A549 (cell line): Measurements from ENCODE around the gene SORCS2. TPM values are rescaled to one million over a fixed set of nuclear protein-coding genes. Genes with fewer than 3 reads are reported as not detected.

Source experiments
- ATAC-seq, 2 experiments: fragments of 200-7000 bp in 1 of 2; fragments of >200 bp in 1 of 2; cut with Nextera tagmentation in 1 of 2; cut with Tn5 transposase in 1 of 2; 3 replicates each; pipeline versions ENCODE4 v1.8.0 to v1.9.1; 2018 to 2020; ENCODE audit warnings: mild to moderate bottlenecking in 1 of 2, moderate library complexity in 1 of 2
- CTCF ChIA-PET: fragments of 300-600 bp; sonication (Branson Sonifier 250); formaldehyde crosslinking; extraction: SDS; loops from one replicate; lab custom pipeline; 2021; ENCODE audit warnings: antibody characterized with exemption, inconsistent platforms; lab: Yijun Ruan, JAX
- POLR2A ChIA-PET: fragments of 350-600 bp; formaldehyde crosslinking; extraction: SDS; loops from one replicate; lab custom pipeline; 2021; ENCODE audit warnings: antibody characterized with exemption, inconsistent platforms; lab: Yijun Ruan, JAX
- DNase-seq, 2 experiments: peaks; one replicate each; pipeline versions ENCODE4 v3.0.0 to v3.0.0-alpha.2; 2011 to 2016; ENCODE audit warnings: low read depth in 1 of 2, low spot score in 1 of 2
- FAIRE-seq: peaks from 2 replicates; lab custom pipeline; 2011; peaks lifted over from hg19 to GRCh38; lab: Jason Lieb, UNC
- H3K27ac ChIP-seq, 2 experiments: fragments of >200 bp; sonication (Bioruptor Twin); formaldehyde crosslinking; 3 replicates each; pipeline ENCODE4 v1.5.1; 2016 to 2017
- H3K4me1 ChIP-seq: fragments of >200 bp; sonication (Bioruptor Twin); formaldehyde crosslinking; 3 replicates; pipeline ENCODE4 v1.6.1; 2016
- H3K4me2 ChIP-seq: fragments of >200 bp; sonication (Bioruptor Twin); formaldehyde crosslinking; 3 replicates; pipeline ENCODE4 v1.6.1; 2016
- H3K4me3 ChIP-seq: fragments of >200 bp; sonication (Bioruptor Twin); formaldehyde crosslinking; 3 replicates; pipeline ENCODE4 v1.5.1; 2016
- H3K9me3 ChIP-seq: fragments of >200 bp; sonication (Bioruptor Twin); formaldehyde crosslinking; 3 replicates; pipeline ENCODE4 v1.6.1; 2016
- ATOH8 ChIP-seq: fragments of 250-450 bp; sonication (Bioruptor Pico); IDR thresholded peaks from 2 replicates; pipeline ENCODE4 v1.5.0; 2020; ENCODE audit warnings: low read depth, mild to moderate bottlenecking, moderate library complexity
- BHLHE40 ChIP-seq: IDR thresholded peaks from 2 replicates; pipeline ENCODE4 v1.6.1; 2012; ENCODE audit warnings: low read depth, low read length, inconsistent platforms
- CEBPB ChIP-seq, 2 experiments: fragments of >200 bp in 1 of 2; sonication (Bioruptor Twin) in 1 of 2; formaldehyde crosslinking in 1 of 2; IDR thresholded peaks; 2 replicates each; pipeline ENCODE4 v1.6.1; 2012 to 2016
- CHD2 ChIP-seq: fragments of 150-350 bp; IDR thresholded peaks from 2 replicates; pipeline ENCODE4 v1.6.1; 2014; ENCODE audit warnings: low read length; ENCODE audit not compliant: partially characterized antibody
- E2F6 ChIP-seq: IDR thresholded peaks from 2 replicates; pipeline ENCODE4 v1.6.1; 2012; ENCODE audit warnings: low read depth, borderline replicate concordance
- EHMT2 ChIP-seq: fragments of 200-600 bp; sonication (generic); IDR thresholded peaks from 2 replicates; pipeline ENCODE4 v1.6.1; 2016; ENCODE audit warnings: antibody characterized with exemption, low read depth, mild to moderate bottlenecking, moderate library complexity
- ELK1 ChIP-seq: fragments of 150-350 bp; IDR thresholded peaks from 2 replicates; pipeline ENCODE4 v1.6.1; 2014; ENCODE audit warnings: low read depth, mild to moderate bottlenecking, low read length
- ESRRA ChIP-seq: fragments of 150-350 bp; IDR thresholded peaks from 2 replicates; pipeline ENCODE4 v1.6.1; 2014; ENCODE audit warnings: mild to moderate bottlenecking, low read length, borderline replicate concordance
- HES2 ChIP-seq: fragments of >200 bp; sonication (Bioruptor Twin); formaldehyde crosslinking; IDR thresholded peaks from 2 replicates; pipeline ENCODE4 v1.6.1; 2016
- HMGXB4 ChIP-seq: fragments of 250-450 bp; sonication (Bioruptor Pico); IDR thresholded peaks from 2 replicates; pipeline ENCODE4 v1.5.0; 2021; ENCODE audit warnings: mild to moderate bottlenecking, moderate library complexity, borderline replicate concordance
- JUN ChIP-seq, 2 experiments: fragments of >200 bp; sonication (Bioruptor Twin); formaldehyde crosslinking; IDR thresholded peaks; 2 replicates in 1 of 2; 3 replicates in 1 of 2; pipeline ENCODE4 v1.6.1; 2016 to 2017
- KDM5A ChIP-seq: fragments of 200-600 bp; sonication (generic); IDR thresholded peaks from 2 replicates; pipeline ENCODE4 v1.6.1; 2016; ENCODE audit warnings: antibody characterized with exemption, mild to moderate bottlenecking
- NPAS2 ChIP-seq: fragments of 250-450 bp; sonication (Bioruptor Pico); IDR thresholded peaks from 2 replicates; pipeline ENCODE4 v1.8.0; 2022; ENCODE audit warnings: mild to moderate bottlenecking, moderate library complexity, borderline replicate concordance
- POLR2A ChIP-seq: IDR thresholded peaks from 2 replicates; pipeline ENCODE4 v1.6.1; 2012; ENCODE audit warnings: mild to moderate bottlenecking, low read length
- ZNF302 ChIP-seq: fragments of 250-450 bp; sonication (Bioruptor Pico); IDR thresholded peaks from 2 replicates; pipeline ENCODE4 v1.9.0; 2021; ENCODE audit warnings: inconsistent platforms, mild to moderate bottlenecking, moderate library complexity
- WGBS: methylation state at CpG from one replicate; pipeline ENCODE4 v1.1.6; 2017; ENCODE audit errors: missing lambda C conversion rate; 5-methylcytosine and 5-hydroxymethylcytosine counted together
- polyA plus RNA-seq, 4 experiments: library from polyadenylated mRNA; depleted of rRNA in 3 of 4; stranded (reverse); fragments of >200 nt; fragmentation: RNase III in 1 of 4; extraction: RNeasy Plus Mini Kit Qiagen cat#74134 plus additional on column Dnase treatment in 1 of 4; gene quantifications; 2 replicates in 3 of 4; 3 replicates in 1 of 4; pipeline ENCODE4 v1.2.3, GENCODE V29; 2011 to 2017
- TF ChIP-seq, protein P1 (sequence below): IDR thresholded peaks from 2 replicates; pipeline ENCODE4 v1.6.1; 2012
- TF ChIP-seq, protein P2 (sequence below): fragments of 450-650 bp; IDR thresholded peaks from 2 replicates; pipeline ENCODE4 v1.6.1; 2014; ENCODE audit warnings: antibody characterized with exemption
- TF ChIP-seq, protein P3 (sequence below): IDR thresholded peaks from 2 replicates; pipeline ENCODE4 v1.6.1; 2012

Gene SORCS2
- polyA plus RNA-seq, 2 of the 4 experiments (the other 2 are of a cell fraction): 1.4 to 4.6 TPM

GRCh38 chr4:7460566-7460965 lies 268.2 kb downstream of the SORCS2 start:
- Histone ChIP-seq H3K4me1 (peaks cover 4% of the 10 kb centered on the region; the same call in 1 of the 3 replicates), H3K27ac (no peak overlapping the region), H3K4me2 (no peak overlapping the region), H3K9me3 (no peaks in the 10 kb centered on the region), H3K4me3 (no peak overlapping the region)
- WGBS: 80% methylated on average over 17 of the region's 17 CpGs
- ChIA-PET POLR2A (no interaction called here), CTCF (interaction anchor here (1.1 to 1.6 kb wide), 2 partner anchors 126 to 267 kb away, joined by 3 to 4 read pairs; no protein-coding TSS in a partner anchor)
- DNase-seq (no peak), ATAC-seq (no peak), FAIRE-seq (no peak)
- TF ChIP-seq CEBPB (IDR thresholded peaks at IDR 0.05): no peak
- TF ChIP-seq BHLHE40: no peak
- TF ChIP-seq ELK1: no peak
- no peak for TF ChIP-seq ATOH8 (CRISPR knock-in tag)

- POLR2A ChIA-PET: no interaction called here
- DNase-seq (no peak), FAIRE-seq (no peak), ATAC-seq (no peak)
- Histone ChIP-seq H3K9me3 (no peaks in the 10 kb centered on the region), H3K4me3 (no peak overlapping the region), H3K4me1 (peaks cover 4% of the 10 kb centered on the region; the same call in 1 of the 3 replicates), H3K4me2 (no peak overlapping the region), H3K27ac (no peak overlapping the region)
- TF ChIP-seq, protein P1, sequence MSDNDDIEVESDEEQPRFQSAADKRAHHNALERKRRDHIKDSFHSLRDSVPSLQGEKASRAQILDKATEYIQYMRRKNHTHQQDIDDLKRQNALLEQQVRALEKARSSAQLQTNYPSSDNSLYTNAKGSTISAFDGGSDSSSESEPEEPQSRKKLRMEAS: no peak
- TF ChIP-seq HES2 (no peak), NPAS2 (CRISPR knock-in tag) (no peak), CEBPB (IDR thresholded peaks at IDR 0.05) (no peak), ZNF302 (CRISPR knock-in tag) (no peak), E2F6 (no peak), CHD2 (no peak), POLR2A (no peak), KDM5A (no peak), EHMT2 (no peak), JUN (IDR thresholded peaks at IDR 0.05) (no peak), HMGXB4 (CRISPR knock-in tag) (no peak), ESRRA (no peak)
- TF ChIP-seq, protein P2, sequence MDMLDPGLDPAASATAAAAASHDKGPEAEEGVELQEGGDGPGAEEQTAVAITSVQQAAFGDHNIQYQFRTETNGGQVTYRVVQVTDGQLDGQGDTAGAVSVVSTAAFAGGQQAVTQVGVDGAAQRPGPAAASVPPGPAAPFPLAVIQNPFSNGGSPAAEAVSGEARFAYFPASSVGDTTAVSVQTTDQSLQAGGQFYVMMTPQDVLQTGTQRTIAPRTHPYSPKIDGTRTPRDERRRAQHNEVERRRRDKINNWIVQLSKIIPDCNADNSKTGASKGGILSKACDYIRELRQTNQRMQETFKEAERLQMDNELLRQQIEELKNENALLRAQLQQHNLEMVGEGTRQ: no peak
- TF ChIP-seq, protein P3, sequence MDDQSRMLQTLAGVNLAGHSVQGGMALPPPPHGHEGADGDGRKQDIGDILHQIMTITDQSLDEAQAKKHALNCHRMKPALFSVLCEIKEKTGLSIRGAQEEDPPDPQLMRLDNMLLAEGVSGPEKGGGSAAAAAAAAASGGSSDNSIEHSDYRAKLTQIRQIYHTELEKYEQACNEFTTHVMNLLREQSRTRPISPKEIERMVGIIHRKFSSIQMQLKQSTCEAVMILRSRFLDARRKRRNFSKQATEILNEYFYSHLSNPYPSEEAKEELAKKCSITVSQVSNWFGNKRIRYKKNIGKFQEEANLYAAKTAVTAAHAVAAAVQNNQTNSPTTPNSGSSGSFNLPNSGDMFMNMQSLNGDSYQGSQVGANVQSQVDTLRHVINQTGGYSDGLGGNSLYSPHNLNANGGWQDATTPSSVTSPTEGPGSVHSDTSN: no peak
- CTCF ChIA-PET: interaction anchor here (1.1 to 1.6 kb wide), 3 partner anchors 125 to 268 kb away, joined by 3 to 4 read pairs (median 3); no protein-coding TSS in a partner anchor
- 81% methylated on average over 10 of the region's 17 CpGs for WGBS
Measured at GRCh38 chr4:7461230-7461629, 268.9 kb downstream of the SORCS2 start.
